ENCODE measurements around the gene CRMP1.

GRCh38 chr4:5918331-5918985 lies 25.6 kb upstream of the CRMP1 start:
- TF ChIP-seq CTCF (conservative IDR thresholded peaks at IDR 0.05) (no peak), EZH2 (IDR thresholded peaks at IDR 0.05; ENCODE audit: low read depth) (no peak)

All from PC-9 (cell line).